ENCODE data around the gene ABCA2. TPM values are rescaled to one million over a fixed set of nuclear protein-coding genes. Genes with fewer than 3 reads are reported as not detected.

Gene ABCA2
- polyA plus RNA-seq, 1 donor (not counting 4 experiments of a cell fraction or from before 2014, with no cell fraction given): 1.3 TPM

- dilution Hi-C loops (cut with MboI; ENCODE audit: extremely low pct_ligation_motif_present, low sequenced_read_pairs): no loop called here
- no peaks in the 10 kb centered on the region for H3K9me1 ChIP-seq (ENCODE audit: control insufficient read depth, extremely low read depth, insufficient read depth, low read length)
- DNase-seq (ENCODE audit: low read depth, low spot score) (no peak), FAIRE-seq (no peak)
- no peak overlapping the region for H3K27ac ChIP-seq (ENCODE audit: control insufficient read depth, insufficient read depth, low read length)
- no peak overlapping the region for H2AFZ ChIP-seq (ENCODE audit: control insufficient read depth, low read length)
- H3K4me3 ChIP-seq (ENCODE audit: control insufficient read depth in 2 of 3, extremely low read depth in 1 of 3, insufficient read depth in 2 of 3, low read depth in 1 of 3, low read length in 3 of 3): no peak overlapping the region
- H4K20me1 ChIP-seq (ENCODE audit: control insufficient read depth, extremely low read depth, insufficient read depth, low read length): no peaks in the 10 kb centered on the region
- peaks cover 5% of the 10 kb centered on the region for H3K27me3 ChIP-seq (ENCODE audit: control insufficient read depth, extremely low read depth, insufficient read depth, low read length)
- H3K4me1 ChIP-seq (ENCODE audit: control insufficient read depth, extremely low read depth, insufficient read depth, low read length): peaks cover 8% of the 10 kb centered on the region
- no peak overlapping the region for H3K9ac ChIP-seq (ENCODE audit: control insufficient read depth, extremely low read depth, insufficient read depth, low read length)
- H3K36me3 ChIP-seq (ENCODE audit: control insufficient read depth in 2 of 2, extremely low read depth in 1 of 2, insufficient read depth in 2 of 2, low read length in 2 of 2): no peaks in the 10 kb centered on the region
- no peaks in the 10 kb centered on the region for H3K9me3 ChIP-seq (ENCODE audit: control insufficient read depth, low read depth, low read length)
- H3K4me2 ChIP-seq (ENCODE audit: control insufficient read depth, extremely low read depth, insufficient read depth, low read depth, low read length): no peak overlapping the region
- TF ChIP-seq EZH2 (IDR thresholded peaks at IDR 0.05; ENCODE audit: low read length): no peak
- TF ChIP-seq CTCF (optimal IDR thresholded peaks at IDR 0.05 in 1 of 3, IDR thresholded peaks at IDR 0.05 in 1 of 3, conservative IDR thresholded peaks at IDR 0.05 in 1 of 3; ENCODE audit: extremely low read depth in 1 of 3, insufficient read depth in 2 of 3, low read length in 3 of 3): no peak
- H3K79me2 ChIP-seq (ENCODE audit: control insufficient read depth, insufficient read depth, low read length): no peaks in the 10 kb centered on the region
Observed at GRCh38 chr9:136960938-136961275, 67.1 kb downstream of the ABCA2 start.

GRCh38 chr9:136960212-136960937 lies 67.7 kb downstream of the ABCA2 start:
- dilution Hi-C loops (cut with MboI; ENCODE audit: extremely low pct_ligation_motif_present, low sequenced_read_pairs): no loop called here

More at GRCh38 chr9:136960212-136960937, 67.7 kb downstream of the ABCA2 start:
- Histone ChIP-seq H3K4me2 (ENCODE audit: control insufficient read depth, extremely low read depth, insufficient read depth, low read depth, low read length) (no peak overlapping the region), H3K9me3 (ENCODE audit: control insufficient read depth, low read depth, low read length) (no peaks in the 10 kb centered on the region), H2AFZ (ENCODE audit: control insufficient read depth, low read length) (no peak overlapping the region), H3K4me1 (ENCODE audit: control insufficient read depth, extremely low read depth, insufficient read depth, low read length) (peaks cover 8% of the 10 kb centered on the region), H3K79me2 (ENCODE audit: control insufficient read depth, insufficient read depth, low read length) (no peaks in the 10 kb centered on the region), H4K20me1 (ENCODE audit: control insufficient read depth, extremely low read depth, insufficient read depth, low read length) (no peaks in the 10 kb centered on the region), H3K9ac (ENCODE audit: control insufficient read depth, extremely low read depth, insufficient read depth, low read length) (no peak overlapping the region), H3K4me3 (ENCODE audit: control insufficient read depth in 2 of 3, extremely low read depth in 1 of 3, insufficient read depth in 2 of 3, low read depth in 1 of 3, low read length in 3 of 3) (no peak overlapping the region), H3K9me1 (ENCODE audit: control insufficient read depth, extremely low read depth, insufficient read depth, low read length) (no peaks in the 10 kb centered on the region), H3K36me3 (ENCODE audit: control insufficient read depth in 2 of 2, extremely low read depth in 1 of 2, insufficient read depth in 2 of 2, low read length in 2 of 2) (no peaks in the 10 kb centered on the region), H3K27me3 (ENCODE audit: control insufficient read depth, extremely low read depth, insufficient read depth, low read length) (peaks cover 5% of the 10 kb centered on the region), H3K27ac (ENCODE audit: control insufficient read depth, insufficient read depth, low read length) (no peak overlapping the region)
- DNase-seq (ENCODE audit: low read depth, low spot score) (no peak), FAIRE-seq (no peak)
- TF ChIP-seq EZH2 (IDR thresholded peaks at IDR 0.05; ENCODE audit: low read length) (no peak), CTCF (optimal IDR thresholded peaks at IDR 0.05 in 1 of 3, IDR thresholded peaks at IDR 0.05 in 1 of 3, conservative IDR thresholded peaks at IDR 0.05 in 1 of 3; ENCODE audit: extremely low read depth in 1 of 3, insufficient read depth in 2 of 3, low read length in 3 of 3) (no peak)

Measured in keratinocyte (primary cell).